Heart right ventricle (tissue), 16 donors: ENCODE measurements around the gene PTPN4. TPM values are rescaled to one million over a fixed set of nuclear protein-coding genes. Genes with fewer than 3 reads are reported as not detected.
A peak's percentile ranks its signal among the peaks of the same experiment; 100 is the strongest.

Source experiments
- ATAC-seq, 8 donors: fragments of 200-7000 bp; cut with Tn5 transposase; one replicate each; pipeline ENCODE4 v1.9.1; 2020; ENCODE audit warnings: mild to moderate bottlenecking in 8 of 8, moderate library complexity in 8 of 8, moderate number of reproducible peaks in 1 of 8
- DNase-seq, 2 donors: peaks; one replicate each; pipeline ENCODE4 v3.0.0-alpha.2; 2020
- H3K27ac ChIP-seq, 10 donors: fragments of 200-600 bp; sonication (generic) in 2 of 10; one replicate each; pipeline versions ENCODE4 v1.5.0 to v1.8.0; 2020 to 2022; ENCODE audit warnings: mild to moderate bottlenecking in 3 of 10
- H3K27me3 ChIP-seq, 7 donors: fragments of 200-600 bp; one replicate each; pipeline ENCODE4 v1.8.0; 2021 to 2022; ENCODE audit warnings: mild to moderate bottlenecking in 2 of 7
- H3K36me3 ChIP-seq, 9 donors: fragments of 200-600 bp; sonication (generic) in 1 of 9; one replicate each; pipeline versions ENCODE4 v1.5.0 to v1.8.0; 2020 to 2022; ENCODE audit warnings: mild to moderate bottlenecking in 2 of 9
- H3K4me1 ChIP-seq, 9 donors: fragments of 200-600 bp; sonication (generic) in 1 of 9; one replicate each; pipeline versions ENCODE4 v1.5.0 to v1.8.0; 2020 to 2022; ENCODE audit warnings: mild to moderate bottlenecking in 4 of 9
- H3K4me3 ChIP-seq, 10 donors: fragments of 200-600 bp; sonication (generic) in 2 of 10; one replicate each; pipeline versions ENCODE4 v1.5.0 to v1.8.0; 2020 to 2022; ENCODE audit warnings: mild to moderate bottlenecking in 7 of 10, moderate library complexity in 2 of 10
- H3K9me3 ChIP-seq, 11 donors: fragments of 200-600 bp in 10 of 11; sonication (generic) in 2 of 11; one replicate each; pipeline versions ENCODE4 v1.5.0 to v1.8.0; 2013 to 2022; ENCODE audit warnings: mild to moderate bottlenecking in 2 of 11, control low read depth in 1 of 11, moderate library complexity in 1 of 11
- WGBS, 2 donors: extraction: QIAGEN DNeasy Blood & Tissue Kit; methylation state at CpG; one replicate each; pipeline ENCODE4 v1.1.7; 2013; ENCODE audit warnings: inconsistent platforms in 1 of 2; 5-methylcytosine and 5-hydroxymethylcytosine counted together
- intact Hi-C, 10 donors: fragments of 100-400 bp; cut with DNase I; formaldehyde crosslinking; loops; one replicate each; pipeline versions ENCODE4 v1.11.1 to v1.14.2; 2022
- polyA plus RNA-seq, 2 donors: library from polyadenylated mRNA; stranded (reverse); fragments of 200-250 nt; gene quantifications; one replicate each; pipeline ENCODE4 v1.2.3, GENCODE V29; 2013
- total RNA-seq, 10 donors: library from RNA; stranded (reverse); fragmentation: NEBNext Ultra II Directional in 3 of 10; extraction: Animal tissue kit (Norgen Biotek cat#: 25700) in 3 of 10; gene quantifications; one replicate each; pipeline versions ENCODE4 v1.2.1 to v1.2.4, GENCODE V29; 2021 to 2023
- TF ChIP-seq, protein P1 (sequence below), 9 donors: fragments of 200-600 bp; sonication (generic) in 2 of 9; IDR thresholded peaks; one replicate each; pipeline versions ENCODE4 v1.5.0 to v1.8.0; 2021 to 2022; ENCODE audit warnings: antibody characterized with exemption in 9 of 9, mild to moderate bottlenecking in 5 of 9, moderate library complexity in 1 of 9
- donor health status: Arrhythmogenic right ventricular cardiomyopathy.
- donor health status: ischemic (EF 13 %, LVEDD 7.1; RV severe dilation, severe dysfunction).
- donor health status: healthy with polysubstance abuse.
- donor health status: DM: no; HTN: yes; CAD: no.
- donor health status: DM: no; HTN: no; CAD: no.
- donor health status: ischemic (EF 25% LVEDD 6.9; RV normal size, moderate dysfunction).
- donor health status: ischemic (EF 25% LVEDD 5.7; RV mildly dilated, moderate dysfunction).
- donor health status: healthy.
- donor health status: DM: yes; HTN: yes; CAD: no.
- donor health status: Ischemic cardiomyopathy.
- donor health status: ischemic (EF 35%, LVEDD 5.7; RV mildly dilated, moderate dysfunction).
- donor health status: nonischemic (EF 11% LVEDD 7.7; RV severe dilation, severe dysfunction).
- donor health status: DM: yes; HTN: yes; CAD: no.
- donor health status: PGD.
- donor health status: ischemic (EF 29% LVEDD 5.4; RV normal size, mild dysfunction).
- donor health status: nonischemic (EF 23%, LVEDD 6.1; RV moderate dilation, normal function).

Gene PTPN4
- total and polyA plus RNA-seq, 12 donors = 2.5 to 56.1 (median 44.7) TPM

DNA sequence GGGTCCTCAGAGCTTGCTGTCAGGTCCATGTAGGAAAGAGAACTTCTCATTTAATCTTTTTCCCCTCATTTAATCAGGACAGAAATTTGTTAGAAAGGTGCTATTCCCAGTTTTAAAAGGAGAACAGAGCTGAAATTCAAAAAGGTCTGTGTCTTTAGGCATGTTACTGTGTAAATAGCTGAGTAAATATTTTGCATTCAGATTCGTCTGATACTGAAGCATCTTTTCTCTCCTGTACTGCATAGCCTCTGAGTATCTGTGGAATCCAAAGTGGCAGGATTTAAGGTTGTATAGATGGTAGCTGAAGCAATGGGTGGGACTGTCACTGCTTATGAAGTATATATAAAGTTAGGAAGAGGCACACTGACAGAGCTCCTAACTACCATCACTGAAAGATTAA is 9.0 kb downstream of the PTPN4 start:
- Histone ChIP-seq H3K9me3 (no peaks in the 10 kb centered on the region), H3K4me3 (no peak overlapping the region), H3K36me3 (no peaks in the 10 kb centered on the region), H3K4me1 (peaks cover 0 to 58% (median 27%) of the 10 kb centered on the region in 9 donors), H3K27ac (peak overlapping the region in 1 of 10 donors; percentile 32), H3K27me3 (no peaks in the 10 kb centered on the region)
- TF ChIP-seq, protein P1, sequence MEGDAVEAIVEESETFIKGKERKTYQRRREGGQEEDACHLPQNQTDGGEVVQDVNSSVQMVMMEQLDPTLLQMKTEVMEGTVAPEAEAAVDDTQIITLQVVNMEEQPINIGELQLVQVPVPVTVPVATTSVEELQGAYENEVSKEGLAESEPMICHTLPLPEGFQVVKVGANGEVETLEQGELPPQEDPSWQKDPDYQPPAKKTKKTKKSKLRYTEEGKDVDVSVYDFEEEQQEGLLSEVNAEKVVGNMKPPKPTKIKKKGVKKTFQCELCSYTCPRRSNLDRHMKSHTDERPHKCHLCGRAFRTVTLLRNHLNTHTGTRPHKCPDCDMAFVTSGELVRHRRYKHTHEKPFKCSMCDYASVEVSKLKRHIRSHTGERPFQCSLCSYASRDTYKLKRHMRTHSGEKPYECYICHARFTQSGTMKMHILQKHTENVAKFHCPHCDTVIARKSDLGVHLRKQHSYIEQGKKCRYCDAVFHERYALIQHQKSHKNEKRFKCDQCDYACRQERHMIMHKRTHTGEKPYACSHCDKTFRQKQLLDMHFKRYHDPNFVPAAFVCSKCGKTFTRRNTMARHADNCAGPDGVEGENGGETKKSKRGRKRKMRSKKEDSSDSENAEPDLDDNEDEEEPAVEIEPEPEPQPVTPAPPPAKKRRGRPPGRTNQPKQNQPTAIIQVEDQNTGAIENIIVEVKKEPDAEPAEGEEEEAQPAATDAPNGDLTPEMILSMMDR (IDR thresholded peaks at IDR 0.05) = no peak
- intact Hi-C loops = loop anchor here in 1 of 10 donors (5.0 kb wide), 1 partner anchor 34 kb away; no protein-coding TSS in a partner anchor
- ATAC-seq (no peak), DNase-seq (no peak)
- WGBS, 2 donors = 56 to 67% methylated on average over 1 of the region's 1 CpG

DNA sequence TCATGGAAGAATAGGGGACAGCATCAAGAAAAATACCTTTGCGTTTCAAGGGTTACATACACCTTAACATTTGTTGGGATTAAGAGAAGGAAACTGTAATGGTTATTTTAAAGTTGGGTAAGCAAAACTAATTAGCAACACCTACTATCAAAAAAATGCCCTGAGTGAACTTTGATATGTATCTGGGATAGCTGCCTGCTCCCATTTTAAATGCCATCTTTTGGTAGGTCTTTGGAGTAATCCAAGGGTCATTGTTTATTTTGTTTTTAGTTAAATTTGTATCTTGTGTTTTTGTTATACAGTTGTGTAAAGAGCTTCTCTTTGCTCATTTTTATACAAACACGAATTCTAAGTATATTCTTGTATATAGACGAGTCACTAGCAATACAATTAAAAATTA is 9.9 kb downstream of the PTPN4 start:
- H3K27me3 ChIP-seq = no peaks in the 10 kb centered on the region
- TF ChIP-seq, protein P1 (IDR thresholded peaks at IDR 0.05) = no peak
- no peak for ATAC-seq
- H3K27ac ChIP-seq = no peak overlapping the region
- WGBS, 2 donors = 97% methylated on average over 3 of the region's 3 CpGs
- no peak overlapping the region for H3K4me3 ChIP-seq
- no peak for DNase-seq
- intact Hi-C loops = loop anchor here in 1 of 10 donors (5.0 kb wide), 1 partner anchor 33 kb away; no protein-coding TSS in a partner anchor
- peaks cover 0 to 51% (median 21%) of the 10 kb centered on the region in 9 donors for H3K4me1 ChIP-seq
- H3K36me3 ChIP-seq = no peaks in the 10 kb centered on the region
- no peaks in the 10 kb centered on the region for H3K9me3 ChIP-seq

DNA sequence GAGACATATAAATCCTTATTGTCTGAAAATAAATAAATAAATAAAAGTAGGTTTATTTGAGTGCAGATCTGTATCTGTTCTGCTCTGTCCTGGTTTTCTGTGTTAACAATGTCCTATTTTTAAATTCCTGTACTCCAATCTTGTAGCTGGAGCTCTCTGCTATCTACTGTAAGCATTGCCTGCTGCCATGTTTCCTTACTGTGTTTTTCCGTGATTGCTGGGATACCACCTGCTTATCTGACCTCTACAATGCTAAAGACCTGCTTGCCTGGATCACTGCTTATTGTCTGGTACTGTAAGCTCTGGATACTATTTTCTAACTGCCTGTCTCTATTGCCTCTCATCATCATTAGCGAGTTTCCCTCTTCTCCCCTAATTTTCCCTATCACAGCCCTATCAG is 11.6 kb downstream of the PTPN4 start:
- Histone ChIP-seq H3K9me3 (no peaks in the 10 kb centered on the region), H3K27ac (peak overlapping the region in 7 of 10 donors; percentile 15 to 62 (median 35)), H3K4me3 (no peak overlapping the region), H3K27me3 (no peaks in the 10 kb centered on the region), H3K4me1 (peaks cover 0 to 48% (median 16%) of the 10 kb centered on the region in 9 donors), H3K36me3 (no peaks in the 10 kb centered on the region)
- intact Hi-C loops = no loop called here
- TF ChIP-seq, protein P1 (IDR thresholded peaks at IDR 0.05) = no peak
- ATAC-seq (peak in 7 of 8 donors; percentile 77 to 97 (median 95)), DNase-seq (peak in 1 of 2 donors; percentile 36)
- 31 to 52% methylated on average over 2 of the region's 2 CpGs for WGBS, 2 donors

DNA sequence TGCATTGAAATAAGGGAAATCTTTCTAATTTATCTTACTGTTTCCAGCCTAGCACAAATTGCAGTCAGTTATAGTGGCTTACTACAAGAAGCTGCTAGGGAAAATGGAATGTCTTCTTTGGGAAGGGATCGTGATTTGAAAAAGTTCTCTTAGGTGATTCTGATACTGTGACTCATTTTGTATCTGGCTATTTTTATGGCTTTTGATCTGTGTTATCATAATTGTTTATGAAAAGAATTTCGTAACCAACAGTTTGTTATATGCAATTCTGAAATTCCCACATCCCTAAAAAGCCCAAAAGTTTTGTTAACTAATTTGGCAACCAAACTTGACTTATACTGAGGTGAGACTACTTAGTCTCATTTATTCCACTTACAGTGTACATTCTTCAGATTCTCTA is 12.4 kb downstream of the PTPN4 start:
- peaks cover 0 to 47% (median 16%) of the 10 kb centered on the region in 9 donors for H3K4me1 ChIP-seq
- H3K9me3 ChIP-seq = no peaks in the 10 kb centered on the region
- intact Hi-C loops = no loop called here
- WGBS, 2 donors = 65% methylated on average over 2 of the region's 2 CpGs
- no peaks in the 10 kb centered on the region for H3K27me3 ChIP-seq
- no peak for ATAC-seq
- TF ChIP-seq, protein P1 (IDR thresholded peaks at IDR 0.05) = no peak
- H3K36me3 ChIP-seq = no peaks in the 10 kb centered on the region
- DNase-seq = no peak
- no peak overlapping the region for H3K4me3 ChIP-seq
- H3K27ac ChIP-seq = peak overlapping the region in 3 of 10 donors; percentile 2 to 62 (median 60)
